T47D (cell line): Measurements from ENCODE around the gene SEC14L2.
"Not testable (repeated sequence)": the region's sequence is repeated elsewhere in the genome, so short reads cannot be mapped to it uniquely, and the experiment has no call there.

Experiments
- DNase-seq, 2 experiments: peaks; one replicate each; pipeline versions ENCODE4 v3.0.0 to v3.0.0-alpha.2; 2011 to 2012; ENCODE audit warnings: low read depth in 1 of 2, low spot score in 1 of 2
- JUND ChIP-seq: IDR thresholded peaks from 2 replicates; pipeline ENCODE4 v1.6.1; 2012; ENCODE audit warnings: low read depth
- in situ Hi-C: cut with HindIII; loops from 2 replicates; pipeline ENCODE4 v1.10.0; 2016; ENCODE audit warnings: low sequenced_read_pairs, low pct_unique_long_range_greater_than_20kb

The SEC14L2 gene

DNA sequence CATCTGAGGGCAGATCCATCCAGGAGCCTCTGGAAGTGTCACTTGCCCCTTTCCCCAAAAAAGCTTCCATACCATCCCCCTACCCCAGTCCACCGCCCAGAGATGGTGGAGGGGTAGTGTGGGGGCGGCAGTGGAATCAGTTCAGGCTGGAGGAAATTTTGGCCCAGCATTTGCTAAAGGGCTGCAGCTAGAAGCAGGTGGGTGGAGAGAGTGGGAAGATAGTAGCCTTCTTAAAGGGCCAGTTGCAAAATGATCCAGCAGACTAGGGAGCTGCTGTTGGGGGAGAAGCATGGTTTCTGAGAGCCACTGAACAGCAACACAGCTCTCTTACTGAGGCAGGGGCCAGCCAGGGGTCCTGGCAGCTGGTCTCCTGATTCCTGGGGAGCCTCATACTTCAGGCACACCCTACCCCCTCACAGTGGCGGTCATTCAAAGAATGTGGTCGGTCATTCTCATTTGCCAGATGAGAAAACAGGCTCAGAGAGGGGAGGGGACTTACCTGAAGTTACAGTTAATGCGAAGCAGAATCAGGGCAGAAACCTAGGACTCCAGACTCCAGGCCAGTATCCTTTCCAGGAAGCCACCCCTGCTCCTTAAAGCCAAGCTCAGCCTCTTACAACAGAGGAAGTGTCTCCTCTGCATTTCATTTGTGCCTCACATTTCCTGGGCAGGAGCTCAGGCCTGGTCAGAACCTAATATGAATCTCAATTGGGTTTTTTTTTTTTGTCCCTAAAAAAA is 5.4 kb downstream of the SEC14L2 start:
- no peak for DNase-seq
- in situ Hi-C loops = no loop called here
- TF ChIP-seq JUND = no peak

DNA sequence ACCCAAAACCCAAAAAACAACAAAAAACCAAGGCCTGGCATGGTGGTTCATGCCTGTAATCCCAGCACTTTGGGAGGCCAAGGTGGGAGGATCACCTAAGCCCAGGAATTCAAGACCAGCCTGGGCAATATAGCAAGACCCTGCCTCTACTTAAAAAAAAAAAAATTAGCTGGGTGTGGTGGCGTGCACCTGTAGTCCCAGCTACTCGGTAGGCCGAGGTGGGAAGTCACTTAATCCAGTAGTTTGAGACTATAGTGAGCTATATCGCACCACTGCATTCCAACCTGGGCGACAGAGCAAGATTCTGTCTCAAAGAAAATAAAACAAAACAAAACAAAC is 5.9 kb downstream of the SEC14L2 start:
- DNase-seq, in situ Hi-C loops: not testable (repeated sequence)

DNA sequence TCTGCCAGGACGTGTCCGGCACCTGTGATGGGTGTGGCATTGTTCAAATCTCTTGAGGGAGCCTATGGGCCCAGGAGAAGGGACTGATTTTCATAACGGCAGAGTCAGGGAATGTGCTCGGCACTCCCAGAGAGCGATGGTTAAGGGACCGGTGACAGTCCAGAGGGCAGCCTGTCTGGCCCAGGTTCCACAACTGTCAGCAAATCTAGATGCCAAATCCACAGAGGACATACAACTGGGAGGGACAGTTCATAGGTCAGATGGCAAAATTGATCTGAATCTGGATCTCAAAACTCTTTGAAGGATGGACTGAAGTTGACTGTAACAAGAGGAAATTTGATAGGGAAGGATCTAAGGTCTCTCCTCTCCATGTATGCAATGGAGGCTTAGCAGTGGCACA is 7.5 kb downstream of the SEC14L2 start:
- no peak for DNase-seq
- in situ Hi-C loops = no loop called here
- TF ChIP-seq JUND = no peak

GRCh38 chr22:30405731-30406130 is 8.9 kb downstream of the SEC14L2 start:
- no peak for DNase-seq
- in situ Hi-C loops = no loop called here
- no peak for TF ChIP-seq JUND

DNA sequence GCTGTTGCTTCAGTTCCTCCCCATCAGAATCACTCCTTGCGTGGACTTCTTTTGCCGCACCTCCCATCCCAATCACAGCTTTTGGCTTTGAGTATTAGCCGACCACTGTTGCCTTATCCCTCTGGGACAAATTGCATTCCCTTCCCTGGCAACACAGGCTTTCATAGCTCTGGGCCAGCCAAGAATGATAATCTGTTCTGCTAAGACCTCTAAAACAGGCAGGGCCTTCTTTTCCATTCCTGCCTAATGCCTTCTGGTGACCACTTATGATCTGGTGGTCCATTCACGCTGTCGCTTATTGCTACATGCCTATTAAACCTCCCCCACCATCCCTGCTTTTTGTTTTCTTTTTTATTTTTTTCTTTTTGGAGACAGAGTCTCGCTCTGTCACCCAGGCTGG is 9.6 kb downstream of the SEC14L2 start:
- in situ Hi-C loops = no loop called here
- DNase-seq = no peak
- no peak for TF ChIP-seq JUND

DNA sequence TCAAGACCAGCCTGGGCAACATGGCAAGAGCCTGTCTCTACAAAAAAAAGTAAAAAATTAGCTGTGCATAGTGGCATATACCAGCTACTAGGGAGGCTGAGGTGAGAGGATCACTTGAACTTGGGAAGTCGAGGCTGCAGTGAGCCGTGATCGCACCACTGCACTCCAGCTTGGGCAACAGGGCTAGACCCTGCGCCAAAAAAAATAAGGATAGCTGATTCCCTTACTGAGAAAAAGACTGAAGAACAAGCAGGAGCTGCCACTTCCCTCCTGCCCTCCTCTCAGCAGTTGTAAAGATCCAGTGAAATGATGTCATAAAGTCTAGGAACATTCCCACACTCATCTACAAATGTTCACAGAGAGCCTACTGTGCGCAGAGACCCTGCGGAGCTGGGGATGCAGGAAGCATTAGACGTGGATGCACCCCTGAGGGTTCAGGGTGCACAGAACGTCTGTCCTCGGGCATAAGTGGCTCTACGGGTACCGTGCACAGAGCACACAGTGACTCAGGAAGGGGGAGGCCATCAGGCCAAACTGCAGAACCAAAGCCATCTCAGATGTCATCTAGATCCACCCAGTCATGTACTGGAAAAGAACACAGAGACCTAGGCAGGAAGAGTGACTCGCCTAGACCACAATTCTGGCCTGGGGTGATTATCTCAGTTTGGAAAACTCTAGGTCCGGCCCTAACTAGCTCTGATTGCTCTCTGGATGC is 11.7 kb downstream of the SEC14L2 start:
- DNase-seq = peak in 1 of 2 experiments; percentile 48
- in situ Hi-C loops = no loop called here
- no peak for TF ChIP-seq JUND

GRCh38 chr22:30411780-30412179 is 15.0 kb downstream of the SEC14L2 start:
- in situ Hi-C loops = no loop called here
- DNase-seq = no peak
- no peak for TF ChIP-seq JUND

DNA sequence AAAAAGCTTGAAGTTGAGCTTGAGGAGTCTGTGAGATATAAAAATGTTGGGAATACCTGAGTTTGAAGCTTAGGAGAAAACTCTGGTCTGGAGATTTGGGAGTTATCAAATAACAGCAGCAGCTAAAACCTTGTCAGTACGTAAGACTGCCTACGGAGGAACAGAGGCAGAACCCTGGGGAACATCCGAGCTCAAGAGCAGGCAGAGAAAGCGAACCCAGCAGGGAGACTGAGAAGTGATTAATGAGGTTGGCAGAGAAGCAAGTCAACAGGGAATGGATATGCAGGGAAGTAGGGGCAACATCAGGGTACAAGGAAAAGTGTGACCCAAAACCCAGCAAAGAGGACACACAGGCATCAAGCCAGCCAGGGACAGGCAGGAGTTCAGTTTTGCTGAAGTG is 16.2 kb downstream of the SEC14L2 start:
- no peak for TF ChIP-seq JUND
- in situ Hi-C loops = no loop called here
- no peak for DNase-seq

DNA sequence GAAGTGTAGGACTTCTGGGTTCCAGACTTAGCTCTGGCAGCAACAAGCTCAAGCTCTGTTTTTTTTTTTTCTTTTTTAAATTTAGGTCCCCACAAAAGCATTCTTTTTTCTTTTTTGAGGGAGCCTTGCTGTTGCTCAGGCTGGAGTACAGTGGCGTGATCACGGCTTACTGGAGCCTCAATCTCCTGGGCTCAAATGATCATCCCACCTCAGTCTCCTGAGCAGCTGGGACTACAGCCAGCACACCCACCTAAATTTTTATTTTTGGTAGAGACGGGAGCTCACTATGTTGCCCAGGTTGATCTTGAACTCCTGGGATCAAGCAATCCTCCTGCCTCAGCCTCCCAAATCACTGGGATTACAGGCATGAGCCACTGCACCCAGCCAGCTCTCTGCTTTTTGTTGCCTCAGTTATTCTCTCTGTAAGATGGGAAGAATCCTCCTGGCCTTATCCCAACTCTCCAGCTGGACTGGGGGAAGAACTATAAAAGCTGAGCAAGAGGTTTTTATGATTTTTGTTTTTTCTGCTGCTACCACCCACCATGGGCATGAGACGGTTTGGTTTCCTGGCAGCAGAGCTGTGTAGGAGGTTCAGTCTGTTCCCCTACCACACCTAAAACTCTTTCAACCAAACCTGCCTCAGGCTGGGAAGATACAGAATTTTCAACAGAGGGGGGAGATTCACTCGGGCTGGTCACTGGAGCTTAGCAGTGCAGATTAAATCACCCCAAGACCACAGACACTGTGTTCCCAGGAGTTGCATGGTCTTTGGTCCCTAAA is 17.1 kb downstream of the SEC14L2 start:
- in situ Hi-C loops = no loop called here
- no peak for DNase-seq
- TF ChIP-seq JUND = no peak

DNA sequence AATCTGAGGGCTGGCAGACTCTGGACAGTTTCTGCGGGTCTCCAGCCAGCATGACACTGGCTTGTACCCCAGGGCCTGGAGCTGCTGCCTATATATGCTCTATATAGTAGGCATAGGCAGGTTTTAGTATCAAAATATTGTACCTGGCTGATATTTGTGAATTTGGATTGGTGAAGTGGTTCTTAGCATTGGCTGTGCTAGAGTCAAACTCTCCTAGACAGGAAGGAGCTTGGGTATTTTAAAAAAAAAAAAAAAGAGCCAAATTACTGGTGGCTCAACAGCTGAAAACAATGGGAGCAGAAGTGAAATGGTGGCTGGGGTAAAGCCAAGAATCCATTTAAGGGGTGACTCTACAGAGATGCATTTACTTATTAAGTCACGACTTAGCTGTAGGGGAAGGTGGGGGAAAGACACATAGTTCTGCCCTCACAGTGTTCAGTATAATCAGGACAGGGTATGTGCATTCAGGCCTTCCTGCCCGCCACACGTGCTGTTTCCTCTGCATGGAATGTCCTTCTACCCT is 17.8 kb downstream of the SEC14L2 start:
- no peak for DNase-seq
- in situ Hi-C loops = no loop called here
- TF ChIP-seq JUND = no peak

DNA sequence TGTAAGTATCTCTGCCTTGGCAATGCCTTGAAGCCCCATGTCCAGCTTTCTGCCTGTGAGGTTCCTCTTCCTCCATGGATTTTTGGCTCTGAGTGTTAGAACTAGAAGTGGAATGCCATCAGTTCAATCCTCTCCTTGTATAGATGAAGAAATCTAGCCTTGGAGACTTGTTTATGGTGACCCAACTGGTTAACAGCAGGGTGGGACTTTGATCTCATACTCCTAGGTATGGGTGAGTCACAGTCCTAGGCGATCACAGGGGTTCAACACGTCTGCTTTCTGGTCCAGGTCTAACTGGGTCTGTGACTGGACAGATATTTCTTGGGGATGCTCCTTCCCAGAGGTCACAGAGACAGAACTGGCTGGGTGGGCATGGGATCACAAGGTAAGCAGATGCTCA is 19.6 kb downstream of the SEC14L2 start:
- in situ Hi-C loops = no loop called here
- no peak for TF ChIP-seq JUND
- no peak for DNase-seq

GRCh38 chr22:30416837-30417236 is 20.0 kb downstream of the SEC14L2 start:
- no peak for TF ChIP-seq JUND
- DNase-seq = no peak

More at GRCh38 chr22:30416837-30417236, 20.0 kb downstream of the SEC14L2 start:
- in situ Hi-C loops = no loop called here
